HEK293 (cell line): ENCODE results near the gene PTGR2.
A peak's percentile ranks its signal among the peaks of the same experiment; 100 is the strongest.

Experiments
- BCL11A ChIP-seq: fragments of 450-650 bp; formaldehyde crosslinking; IDR thresholded peaks from 2 replicates; pipeline ENCODE4 v1.5.1; 2016; ENCODE audit warnings: low read depth, missing biosample characterization, missing genetic modification characterization
- FEZF1 ChIP-seq: fragments of 450-650 bp; formaldehyde crosslinking; IDR thresholded peaks from 2 replicates; pipeline ENCODE4 v1.5.1; 2016; ENCODE audit warnings: missing biosample characterization, missing genetic modification characterization
- GLIS1 ChIP-seq: fragments of 450-650 bp; formaldehyde crosslinking; IDR thresholded peaks from 2 replicates; pipeline ENCODE4 v1.5.1; 2016; ENCODE audit warnings: missing biosample characterization, missing genetic modification characterization
- KLF10 ChIP-seq: fragments of 450-650 bp; IDR thresholded peaks from 2 replicates; pipeline ENCODE4 v1.5.1; 2018; ENCODE audit warnings: missing biosample characterization, mild to moderate bottlenecking, missing genetic modification characterization
- KLF16 ChIP-seq: fragments of 450-650 bp; formaldehyde crosslinking; IDR thresholded peaks from 2 replicates; pipeline ENCODE4 v1.5.1; 2017; ENCODE audit warnings: missing biosample characterization, missing genetic modification characterization
- KLF8 ChIP-seq: fragments of 450-650 bp; formaldehyde crosslinking; IDR thresholded peaks from 2 replicates; pipeline ENCODE4 v1.5.1; 2016; ENCODE audit warnings: missing biosample characterization, missing genetic modification characterization
- OSR2 ChIP-seq: fragments of 450-650 bp; formaldehyde crosslinking; IDR thresholded peaks from 2 replicates; pipeline ENCODE4 v1.5.1; 2016; ENCODE audit warnings: missing biosample characterization, missing genetic modification characterization
- PRDM1 ChIP-seq: fragments of 450-650 bp; formaldehyde crosslinking; IDR thresholded peaks from 2 replicates; pipeline ENCODE4; 2016; ENCODE audit warnings: missing biosample characterization, missing genetic modification characterization
- SCRT2 ChIP-seq: fragments of 450-650 bp; formaldehyde crosslinking; IDR thresholded peaks from 2 replicates; pipeline ENCODE4 v1.5.1; 2016; ENCODE audit warnings: missing biosample characterization, missing genetic modification characterization
- ZBTB8A ChIP-seq: fragments of 450-650 bp; formaldehyde crosslinking; IDR thresholded peaks from 2 replicates; pipeline ENCODE4 v1.5.1; 2016; ENCODE audit warnings: missing biosample characterization, missing genetic modification characterization
- ZFP3 ChIP-seq: fragments of 450-650 bp; formaldehyde crosslinking; IDR thresholded peaks from 2 replicates; pipeline ENCODE4 v1.5.1; 2016; ENCODE audit warnings: low read depth, missing biosample characterization, missing genetic modification characterization
- ZNF155 ChIP-seq: fragments of 450-650 bp; formaldehyde crosslinking; IDR thresholded peaks from 2 replicates; pipeline ENCODE4 v1.5.1; 2016; ENCODE audit warnings: missing biosample characterization, missing genetic modification characterization
- ZNF169 ChIP-seq: fragments of 450-650 bp; formaldehyde crosslinking; IDR thresholded peaks from 2 replicates; pipeline ENCODE4 v1.5.1; 2016; ENCODE audit warnings: missing biosample characterization, missing genetic modification characterization
- ZNF184 ChIP-seq: fragments of 450-650 bp; IDR thresholded peaks from 2 replicates; pipeline ENCODE4 v1.5.1; 2018; ENCODE audit warnings: missing biosample characterization, mild to moderate bottlenecking, missing genetic modification characterization
- ZNF292 ChIP-seq: fragments of 450-650 bp; formaldehyde crosslinking; IDR thresholded peaks from 2 replicates; pipeline ENCODE4 v1.5.1; 2016; ENCODE audit warnings: low read depth, missing biosample characterization, missing genetic modification characterization, borderline replicate concordance
- ZNF544 ChIP-seq: fragments of 450-650 bp; formaldehyde crosslinking; IDR thresholded peaks from 2 replicates; pipeline ENCODE4 v1.5.0; 2017; ENCODE audit warnings: missing biosample characterization, missing genetic modification characterization
- ZNF76 ChIP-seq: fragments of 450-650 bp; formaldehyde crosslinking; IDR thresholded peaks from 2 replicates; pipeline ENCODE4; 2016; ENCODE audit warnings: low read depth, missing biosample characterization, missing genetic modification characterization, borderline replicate concordance
- ZNF837 ChIP-seq: fragments of 450-650 bp; formaldehyde crosslinking; IDR thresholded peaks from 2 replicates; pipeline ENCODE4 v1.5.1; 2016; ENCODE audit warnings: missing biosample characterization, missing genetic modification characterization
- TF ChIP-seq, protein P1 (sequence below): fragments of 450-650 bp; formaldehyde crosslinking; IDR thresholded peaks from 2 replicates; pipeline ENCODE4 v1.5.1; 2016; ENCODE audit warnings: missing biosample characterization, missing genetic modification characterization
- TF ChIP-seq, protein P2 (sequence below): fragments of 450-650 bp; formaldehyde crosslinking; IDR thresholded peaks from 2 replicates; pipeline ENCODE4 v1.5.1; 2016; ENCODE audit warnings: missing biosample characterization, missing genetic modification characterization
- TF ChIP-seq, protein P3 (sequence below): fragments of 450-650 bp; formaldehyde crosslinking; IDR thresholded peaks from 2 replicates; pipeline ENCODE4 v1.5.1; 2016; ENCODE audit warnings: missing biosample characterization, missing genetic modification characterization
- TF ChIP-seq, protein P4 (sequence below): fragments of 450-650 bp; formaldehyde crosslinking; IDR thresholded peaks from 2 replicates; pipeline ENCODE4 v1.5.1; 2016; ENCODE audit warnings: missing biosample characterization, missing genetic modification characterization
- TF ChIP-seq, protein P5 (sequence below): fragments of 450-650 bp; formaldehyde crosslinking; IDR thresholded peaks from 2 replicates; pipeline ENCODE4 v1.5.1; 2016; ENCODE audit warnings: missing biosample characterization, missing genetic modification characterization
- TF ChIP-seq, protein P6 (sequence below): fragments of 450-650 bp; formaldehyde crosslinking; IDR thresholded peaks from 2 replicates; pipeline ENCODE4 v1.5.1; 2016; ENCODE audit warnings: missing biosample characterization, missing genetic modification characterization, low read depth

PTGR2 gene

DNA sequence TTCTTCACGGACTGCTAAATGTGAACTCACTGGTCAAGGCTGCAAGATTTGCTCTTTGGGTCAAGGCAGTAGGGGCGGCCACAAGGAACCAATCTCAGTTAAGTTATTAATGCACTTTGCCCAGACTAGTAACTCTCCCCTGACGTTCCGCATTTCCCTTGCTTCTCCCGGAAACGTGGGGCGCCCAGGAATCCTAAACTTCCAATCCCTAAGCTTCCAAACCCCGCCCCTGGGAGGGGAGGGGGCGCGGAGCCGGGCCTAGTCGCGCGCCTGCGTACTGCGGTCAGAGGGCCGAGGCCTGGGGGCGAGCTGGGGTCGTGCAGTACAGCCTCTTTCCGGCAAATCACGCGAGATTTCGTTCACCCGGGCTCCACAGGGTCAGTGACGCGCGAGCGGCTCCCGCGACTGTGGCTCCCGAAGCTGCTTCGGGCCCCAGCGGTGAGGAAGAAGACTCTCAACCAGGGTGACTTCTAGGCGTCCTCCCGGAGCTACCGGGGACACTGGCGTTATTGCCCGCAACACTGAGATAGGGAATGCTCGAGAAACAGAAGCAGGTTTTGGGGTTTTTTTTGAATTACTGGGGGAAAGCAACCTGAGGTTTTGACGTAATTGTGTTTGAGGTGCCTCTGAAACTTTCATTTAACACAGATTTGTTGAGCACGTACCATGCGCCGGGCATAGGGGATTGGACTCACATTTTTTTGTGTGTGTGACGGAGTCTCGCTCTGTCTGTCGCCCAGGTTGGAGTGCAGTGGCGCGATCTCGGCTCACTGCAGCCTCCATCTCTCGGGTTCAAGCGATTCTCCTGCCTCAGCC, at the start of gene PTGR2 (continued):
- peak; percentile 10; the same call in 1 of the 2 replicates for TF ChIP-seq ZBTB8A (tag by site-specific recombination)
- TF ChIP-seq ZFP3 (tag by site-specific recombination), result no peak
- TF ChIP-seq, protein P1, sequence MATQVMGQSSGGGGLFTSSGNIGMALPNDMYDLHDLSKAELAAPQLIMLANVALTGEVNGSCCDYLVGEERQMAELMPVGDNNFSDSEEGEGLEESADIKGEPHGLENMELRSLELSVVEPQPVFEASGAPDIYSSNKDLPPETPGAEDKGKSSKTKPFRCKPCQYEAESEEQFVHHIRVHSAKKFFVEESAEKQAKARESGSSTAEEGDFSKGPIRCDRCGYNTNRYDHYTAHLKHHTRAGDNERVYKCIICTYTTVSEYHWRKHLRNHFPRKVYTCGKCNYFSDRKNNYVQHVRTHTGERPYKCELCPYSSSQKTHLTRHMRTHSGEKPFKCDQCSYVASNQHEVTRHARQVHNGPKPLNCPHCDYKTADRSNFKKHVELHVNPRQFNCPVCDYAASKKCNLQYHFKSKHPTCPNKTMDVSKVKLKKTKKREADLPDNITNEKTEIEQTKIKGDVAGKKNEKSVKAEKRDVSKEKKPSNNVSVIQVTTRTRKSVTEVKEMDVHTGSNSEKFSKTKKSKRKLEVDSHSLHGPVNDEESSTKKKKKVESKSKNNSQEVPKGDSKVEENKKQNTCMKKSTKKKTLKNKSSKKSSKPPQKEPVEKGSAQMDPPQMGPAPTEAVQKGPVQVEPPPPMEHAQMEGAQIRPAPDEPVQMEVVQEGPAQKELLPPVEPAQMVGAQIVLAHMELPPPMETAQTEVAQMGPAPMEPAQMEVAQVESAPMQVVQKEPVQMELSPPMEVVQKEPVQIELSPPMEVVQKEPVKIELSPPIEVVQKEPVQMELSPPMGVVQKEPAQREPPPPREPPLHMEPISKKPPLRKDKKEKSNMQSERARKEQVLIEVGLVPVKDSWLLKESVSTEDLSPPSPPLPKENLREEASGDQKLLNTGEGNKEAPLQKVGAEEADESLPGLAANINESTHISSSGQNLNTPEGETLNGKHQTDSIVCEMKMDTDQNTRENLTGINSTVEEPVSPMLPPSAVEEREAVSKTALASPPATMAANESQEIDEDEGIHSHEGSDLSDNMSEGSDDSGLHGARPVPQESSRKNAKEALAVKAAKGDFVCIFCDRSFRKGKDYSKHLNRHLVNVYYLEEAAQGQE (tag by site-specific recombination), result peak; percentile 36; the same call in 1 of the 2 replicates
- TF ChIP-seq, protein P2, sequence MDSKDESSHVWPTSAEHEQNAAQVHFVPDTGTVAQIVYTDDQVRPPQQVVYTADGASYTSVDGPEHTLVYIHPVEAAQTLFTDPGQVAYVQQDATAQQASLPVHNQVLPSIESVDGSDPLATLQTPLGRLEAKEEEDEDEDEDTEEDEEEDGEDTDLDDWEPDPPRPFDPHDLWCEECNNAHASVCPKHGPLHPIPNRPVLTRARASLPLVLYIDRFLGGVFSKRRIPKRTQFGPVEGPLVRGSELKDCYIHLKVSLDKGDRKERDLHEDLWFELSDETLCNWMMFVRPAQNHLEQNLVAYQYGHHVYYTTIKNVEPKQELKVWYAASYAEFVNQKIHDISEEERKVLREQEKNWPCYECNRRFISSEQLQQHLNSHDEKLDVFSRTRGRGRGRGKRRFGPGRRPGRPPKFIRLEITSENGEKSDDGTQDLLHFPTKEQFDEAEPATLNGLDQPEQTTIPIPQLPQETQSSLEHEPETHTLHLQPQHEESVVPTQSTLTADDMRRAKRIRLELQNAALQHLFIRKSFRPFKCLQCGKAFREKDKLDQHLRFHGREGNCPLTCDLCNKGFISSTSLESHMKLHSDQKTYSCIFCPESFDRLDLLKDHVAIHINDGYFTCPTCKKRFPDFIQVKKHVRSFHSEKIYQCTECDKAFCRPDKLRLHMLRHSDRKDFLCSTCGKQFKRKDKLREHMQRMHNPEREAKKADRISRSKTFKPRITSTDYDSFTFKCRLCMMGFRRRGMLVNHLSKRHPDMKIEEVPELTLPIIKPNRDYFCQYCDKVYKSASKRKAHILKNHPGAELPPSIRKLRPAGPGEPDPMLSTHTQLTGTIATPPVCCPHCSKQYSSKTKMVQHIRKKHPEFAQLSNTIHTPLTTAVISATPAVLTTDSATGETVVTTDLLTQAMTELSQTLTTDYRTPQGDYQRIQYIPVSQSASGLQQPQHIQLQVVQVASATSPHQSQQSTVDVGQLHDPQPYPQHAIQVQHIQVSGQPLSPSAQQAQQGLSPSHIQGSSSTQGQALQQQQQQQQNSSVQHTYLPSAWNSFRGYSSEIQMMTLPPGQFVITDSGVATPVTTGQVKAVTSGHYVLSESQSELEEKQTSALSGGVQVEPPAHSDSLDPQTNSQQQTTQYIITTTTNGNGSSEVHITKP, result peak; percentile 8
- TF ChIP-seq KLF8 (tag by site-specific recombination), result no peak; the same call in none of the 2 replicates
- TF ChIP-seq, protein P3, sequence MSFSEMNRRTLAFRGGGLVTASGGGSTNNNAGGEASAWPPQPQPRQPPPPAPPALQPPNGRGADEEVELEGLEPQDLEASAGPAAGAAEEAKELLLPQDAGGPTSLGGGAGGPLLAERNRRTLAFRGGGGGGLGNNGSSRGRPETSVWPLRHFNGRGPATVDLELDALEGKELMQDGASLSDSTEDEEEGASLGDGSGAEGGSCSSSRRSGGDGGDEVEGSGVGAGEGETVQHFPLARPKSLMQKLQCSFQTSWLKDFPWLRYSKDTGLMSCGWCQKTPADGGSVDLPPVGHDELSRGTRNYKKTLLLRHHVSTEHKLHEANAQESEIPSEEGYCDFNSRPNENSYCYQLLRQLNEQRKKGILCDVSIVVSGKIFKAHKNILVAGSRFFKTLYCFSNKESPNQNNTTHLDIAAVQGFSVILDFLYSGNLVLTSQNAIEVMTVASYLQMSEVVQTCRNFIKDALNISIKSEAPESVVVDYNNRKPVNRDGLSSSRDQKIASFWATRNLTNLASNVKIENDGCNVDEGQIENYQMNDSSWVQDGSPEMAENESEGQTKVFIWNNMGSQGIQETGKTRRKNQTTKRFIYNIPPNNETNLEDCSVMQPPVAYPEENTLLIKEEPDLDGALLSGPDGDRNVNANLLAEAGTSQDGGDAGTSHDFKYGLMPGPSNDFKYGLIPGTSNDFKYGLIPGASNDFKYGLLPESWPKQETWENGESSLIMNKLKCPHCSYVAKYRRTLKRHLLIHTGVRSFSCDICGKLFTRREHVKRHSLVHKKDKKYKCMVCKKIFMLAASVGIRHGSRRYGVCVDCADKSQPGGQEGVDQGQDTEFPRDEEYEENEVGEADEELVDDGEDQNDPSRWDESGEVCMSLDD, result peak; percentile 37
- TF ChIP-seq, protein P4, sequence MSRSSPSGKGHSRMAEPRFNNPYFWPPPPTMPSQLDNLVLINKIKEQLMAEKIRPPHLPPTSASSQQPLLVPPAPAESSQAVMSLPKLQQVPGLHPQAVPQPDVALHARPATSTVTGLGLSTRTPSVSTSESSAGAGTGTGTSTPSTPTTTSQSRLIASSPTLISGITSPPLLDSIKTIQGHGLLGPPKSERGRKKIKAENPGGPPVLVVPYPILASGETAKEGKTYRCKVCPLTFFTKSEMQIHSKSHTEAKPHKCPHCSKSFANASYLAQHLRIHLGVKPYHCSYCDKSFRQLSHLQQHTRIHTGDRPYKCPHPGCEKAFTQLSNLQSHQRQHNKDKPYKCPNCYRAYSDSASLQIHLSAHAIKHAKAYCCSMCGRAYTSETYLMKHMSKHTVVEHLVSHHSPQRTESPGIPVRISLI (tag by site-specific recombination), result no peak
- TF ChIP-seq, protein P5, sequence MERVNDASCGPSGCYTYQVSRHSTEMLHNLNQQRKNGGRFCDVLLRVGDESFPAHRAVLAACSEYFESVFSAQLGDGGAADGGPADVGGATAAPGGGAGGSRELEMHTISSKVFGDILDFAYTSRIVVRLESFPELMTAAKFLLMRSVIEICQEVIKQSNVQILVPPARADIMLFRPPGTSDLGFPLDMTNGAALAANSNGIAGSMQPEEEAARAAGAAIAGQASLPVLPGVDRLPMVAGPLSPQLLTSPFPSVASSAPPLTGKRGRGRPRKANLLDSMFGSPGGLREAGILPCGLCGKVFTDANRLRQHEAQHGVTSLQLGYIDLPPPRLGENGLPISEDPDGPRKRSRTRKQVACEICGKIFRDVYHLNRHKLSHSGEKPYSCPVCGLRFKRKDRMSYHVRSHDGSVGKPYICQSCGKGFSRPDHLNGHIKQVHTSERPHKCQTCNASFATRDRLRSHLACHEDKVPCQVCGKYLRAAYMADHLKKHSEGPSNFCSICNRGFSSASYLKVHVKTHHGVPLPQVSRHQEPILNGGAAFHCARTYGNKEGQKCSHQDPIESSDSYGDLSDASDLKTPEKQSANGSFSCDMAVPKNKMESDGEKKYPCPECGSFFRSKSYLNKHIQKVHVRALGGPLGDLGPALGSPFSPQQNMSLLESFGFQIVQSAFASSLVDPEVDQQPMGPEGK (tag by site-specific recombination), result peak; percentile 87
- no peak for TF ChIP-seq ZNF155 (tag by site-specific recombination)
- TF ChIP-seq ZNF184 (tag by site-specific recombination), result no peak
- TF ChIP-seq OSR2, result peak; percentile 39; the same call in 1 of the 2 replicates
- TF ChIP-seq ZNF544 (tag by site-specific recombination), result no peak
- TF ChIP-seq FEZF1 (tag by site-specific recombination), result no peak
- peak; percentile 18; the same call in 1 of the 2 replicates for TF ChIP-seq ZNF76
- TF ChIP-seq GLIS1 (tag by site-specific recombination), result peak; percentile 31; the same call in 1 of the 2 replicates
- TF ChIP-seq KLF10 (tag by site-specific recombination), result 0 out of 2 replicates have a peak, but pooled peaks have one; percentile 22
- TF ChIP-seq, protein P6, sequence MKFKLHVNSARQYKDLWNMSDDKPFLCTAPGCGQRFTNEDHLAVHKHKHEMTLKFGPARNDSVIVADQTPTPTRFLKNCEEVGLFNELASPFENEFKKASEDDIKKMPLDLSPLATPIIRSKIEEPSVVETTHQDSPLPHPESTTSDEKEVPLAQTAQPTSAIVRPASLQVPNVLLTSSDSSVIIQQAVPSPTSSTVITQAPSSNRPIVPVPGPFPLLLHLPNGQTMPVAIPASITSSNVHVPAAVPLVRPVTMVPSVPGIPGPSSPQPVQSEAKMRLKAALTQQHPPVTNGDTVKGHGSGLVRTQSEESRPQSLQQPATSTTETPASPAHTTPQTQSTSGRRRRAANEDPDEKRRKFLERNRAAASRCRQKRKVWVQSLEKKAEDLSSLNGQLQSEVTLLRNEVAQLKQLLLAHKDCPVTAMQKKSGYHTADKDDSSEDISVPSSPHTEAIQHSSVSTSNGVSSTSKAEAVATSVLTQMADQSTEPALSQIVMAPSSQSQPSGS (tag by site-specific recombination), result no peak
- no peak for TF ChIP-seq ZNF837 (tag by site-specific recombination)
- no peak for TF ChIP-seq ZNF292 (tag by site-specific recombination)
- peak; percentile 55; the same call in 1 of the 2 replicates for TF ChIP-seq KLF16
- peak; percentile 35; the same call in 1 of the 2 replicates for TF ChIP-seq PRDM1 (tag by site-specific recombination)
- TF ChIP-seq BCL11A, result no peak
- TF ChIP-seq SCRT2 (tag by site-specific recombination), result no peak; the same call in 1 of the 2 replicates
- no peak for TF ChIP-seq ZNF169 (tag by site-specific recombination)
